GM18499 (cell line): Measurements from ENCODE around the gene ARHGAP45.

Source experiments
- ATAC-seq: cut with Tn5 transposase; IDR thresholded peaks from one replicate; pipeline ENCODE4 v1.9.1; 2021; ENCODE audit warnings: moderate number of reproducible peaks; ENCODE audit not compliant: insufficient read depth, unreplicated experiment

ARHGAP45 gene

DNA sequence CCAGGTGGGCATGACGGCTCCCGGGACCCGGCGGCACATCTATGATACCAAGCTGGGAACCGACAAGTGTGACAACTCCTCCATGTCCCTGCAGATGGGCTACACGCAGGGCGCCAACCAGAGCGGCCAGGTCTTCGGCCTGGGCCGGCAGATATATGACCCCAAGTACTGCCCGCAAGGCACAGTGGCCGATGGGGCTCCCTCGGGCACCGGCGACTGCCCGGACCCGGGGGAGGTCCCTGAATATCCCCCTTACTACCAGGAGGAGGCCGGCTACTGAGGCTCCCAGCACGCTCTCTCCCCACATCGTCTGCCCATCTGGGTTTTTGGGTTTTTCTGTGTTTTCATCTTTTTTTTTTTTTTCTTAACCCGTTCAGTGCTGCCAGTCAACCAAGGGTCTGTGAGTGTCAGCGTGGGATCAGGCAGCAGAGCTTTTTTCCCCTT is 29.3 kb upstream of the ARHGAP45 start:
- ATAC-seq: no peak

- no peak for ATAC-seq
Measured at GRCh38 chr19:1038978-1039645, 27.9 kb upstream of the ARHGAP45 start.

- ATAC-seq: no peak
Measured at GRCh38 chr19:1039646-1040475, 27.1 kb upstream of the ARHGAP45 start, which contains the start of gene ABCA7. TSS of gene ABCA7 (plus strand) at chr19:1040107. CDS start at chr19:1041362, 1,255 bp downstream.

- no peak for ATAC-seq
Measured at GRCh38 chr19:1040476-1041271, 26.3 kb upstream of the ARHGAP45 start.

GRCh38 chr19:1041272-1041834 is 25.6 kb upstream of the ARHGAP45 start:
- no peak for ATAC-seq

GRCh38 chr19:1041835-1042685 is 24.9 kb upstream of the ARHGAP45 start:
- ATAC-seq: no peak

DNA sequence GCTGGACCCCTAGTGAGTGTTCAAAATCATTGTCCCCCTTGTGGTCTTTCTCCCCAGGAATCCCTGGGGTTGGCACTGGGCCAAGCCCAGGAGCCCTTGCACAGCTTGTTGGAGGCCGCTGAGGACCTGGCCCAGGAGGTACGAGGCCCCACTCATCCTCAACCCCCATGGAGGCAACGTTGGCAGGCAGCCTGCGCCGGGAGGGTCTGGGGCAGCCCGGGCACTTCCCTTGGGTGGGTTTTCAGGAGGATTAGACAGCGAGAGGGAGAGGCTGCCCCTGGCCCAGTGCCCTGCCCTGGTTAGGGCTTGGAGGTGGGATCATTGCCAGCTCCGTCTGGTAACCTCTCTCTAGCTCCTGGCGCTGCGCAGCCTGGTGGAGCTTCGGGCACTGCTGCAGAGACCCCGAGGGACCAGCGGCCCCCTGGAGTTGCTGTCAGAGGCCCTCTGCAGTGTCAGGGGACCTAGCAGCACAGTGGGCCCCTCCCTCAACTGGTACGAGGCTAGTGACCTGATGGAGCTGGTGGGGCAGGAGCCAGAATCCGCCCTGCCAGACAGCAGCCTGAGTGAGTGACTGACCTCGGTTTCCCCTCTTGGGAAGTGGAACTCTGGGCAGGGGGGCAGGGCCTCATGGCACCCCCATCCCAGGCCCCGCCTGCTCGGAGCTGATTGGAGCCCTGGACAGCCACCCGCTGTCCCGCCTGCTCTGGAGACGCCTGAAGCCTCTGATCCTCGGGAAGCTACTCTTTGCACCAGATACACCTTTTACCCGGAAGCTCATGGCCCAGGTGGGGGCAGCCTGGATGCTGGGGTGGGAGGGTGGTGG is 24.1 kb upstream of the ARHGAP45 start:
- no peak for ATAC-seq

DNA sequence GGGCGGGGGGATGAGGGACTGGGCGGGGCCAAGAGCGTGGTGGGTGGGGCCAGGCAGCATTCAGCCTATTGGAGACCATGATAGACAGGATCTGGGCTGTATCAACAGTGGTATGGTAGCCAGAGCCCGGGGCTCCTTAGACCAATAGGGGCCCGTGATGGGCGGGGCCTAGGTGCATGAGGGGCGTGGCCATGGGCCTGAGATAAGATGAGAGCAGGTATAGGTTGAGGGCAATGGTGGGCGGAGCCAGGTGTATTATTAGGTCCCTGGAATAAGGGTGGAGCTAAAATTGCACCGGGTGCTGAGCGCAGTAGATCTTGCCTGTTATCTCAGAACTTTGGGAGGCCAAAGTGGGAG is 21.7 kb upstream of the ARHGAP45 start:
- ATAC-seq: no peak

DNA sequence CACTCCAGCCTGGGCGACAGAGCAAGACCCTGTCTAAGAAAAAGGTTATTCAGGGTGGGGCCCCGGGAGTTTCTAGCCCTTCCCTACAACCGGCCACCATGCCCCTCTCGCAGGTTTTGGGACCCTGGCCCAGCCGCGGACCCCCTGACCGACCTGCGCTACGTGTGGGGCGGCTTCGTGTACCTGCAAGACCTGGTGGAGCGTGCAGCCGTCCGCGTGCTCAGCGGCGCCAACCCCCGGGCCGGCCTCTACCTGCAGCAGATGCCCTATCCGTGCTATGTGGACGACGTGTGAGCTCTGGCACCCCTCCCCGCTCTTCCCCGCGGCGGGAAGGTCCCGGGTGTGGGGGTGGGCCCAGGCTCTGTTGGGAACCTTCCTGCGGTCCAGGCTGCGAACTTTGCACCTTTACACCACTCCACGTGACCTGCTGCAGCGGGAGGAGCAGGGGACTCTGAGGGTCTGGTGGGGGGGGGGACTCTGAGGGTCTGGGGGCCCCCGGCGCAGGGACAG is 20.8 kb upstream of the ARHGAP45 start:
- no peak for ATAC-seq

- no peak for ATAC-seq
Measured at GRCh38 chr19:1046836-1047695, 19.9 kb upstream of the ARHGAP45 start.

- ATAC-seq: no peak
Measured at GRCh38 chr19:1047696-1048147, 19.2 kb upstream of the ARHGAP45 start.

GRCh38 chr19:1049106-1049505 is 17.9 kb upstream of the ARHGAP45 start:
- ATAC-seq: no peak

- no peak for ATAC-seq
Measured at GRCh38 chr19:1049800-1050199, 17.2 kb upstream of the ARHGAP45 start.

GRCh38 chr19:1050989-1051788 is 15.8 kb upstream of the ARHGAP45 start:
- no peak for ATAC-seq

DNA sequence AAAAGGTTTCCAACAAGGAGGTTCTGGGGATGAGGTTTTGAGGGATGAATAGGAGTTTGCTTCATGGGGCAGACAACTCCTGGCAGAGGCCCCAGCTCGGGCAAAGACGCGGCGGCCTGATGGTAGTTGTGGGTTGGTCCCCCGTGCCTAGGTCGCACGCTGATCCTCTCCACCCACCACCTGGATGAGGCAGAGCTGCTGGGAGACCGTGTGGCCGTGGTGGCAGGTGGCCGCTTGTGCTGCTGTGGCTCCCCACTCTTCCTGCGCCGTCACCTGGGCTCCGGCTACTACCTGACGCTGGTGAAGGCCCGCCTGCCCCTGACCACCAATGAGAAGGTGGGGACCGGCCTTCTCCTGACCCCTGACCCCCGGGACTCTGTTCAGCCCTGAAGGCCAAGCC is 15.2 kb upstream of the ARHGAP45 start:
- ATAC-seq: no peak

- no peak for ATAC-seq
Measured at GRCh38 chr19:1052349-1052975, 14.5 kb upstream of the ARHGAP45 start.
